Placental pericyte (primary cell): ENCODE data around the gene C16orf92. TPM values are rescaled to one million over a fixed set of nuclear protein-coding genes. Genes with fewer than 3 reads are reported as not detected.

Experiments
- total RNA-seq: library from RNA; depleted of rRNA; stranded (reverse); fragments of >200 nt; gene quantifications from 2 replicates; pipeline ENCODE4 v1.2.3, GENCODE V29; 2012

Gene C16orf92, protein sequence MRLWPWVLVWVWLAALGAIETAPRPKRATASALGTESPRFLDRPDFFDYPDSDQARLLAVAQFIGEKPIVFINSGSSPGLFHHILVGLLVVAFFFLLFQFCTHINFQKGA
- not detected in 2 replicates for total RNA-seq

GRCh38 chr16:30022887-30023286, at the start of gene C16orf92:
C16orf92 (plus strand) TSS chr16:30023198; CDS start chr16:30023341, 143 bp downstream.

DNA sequence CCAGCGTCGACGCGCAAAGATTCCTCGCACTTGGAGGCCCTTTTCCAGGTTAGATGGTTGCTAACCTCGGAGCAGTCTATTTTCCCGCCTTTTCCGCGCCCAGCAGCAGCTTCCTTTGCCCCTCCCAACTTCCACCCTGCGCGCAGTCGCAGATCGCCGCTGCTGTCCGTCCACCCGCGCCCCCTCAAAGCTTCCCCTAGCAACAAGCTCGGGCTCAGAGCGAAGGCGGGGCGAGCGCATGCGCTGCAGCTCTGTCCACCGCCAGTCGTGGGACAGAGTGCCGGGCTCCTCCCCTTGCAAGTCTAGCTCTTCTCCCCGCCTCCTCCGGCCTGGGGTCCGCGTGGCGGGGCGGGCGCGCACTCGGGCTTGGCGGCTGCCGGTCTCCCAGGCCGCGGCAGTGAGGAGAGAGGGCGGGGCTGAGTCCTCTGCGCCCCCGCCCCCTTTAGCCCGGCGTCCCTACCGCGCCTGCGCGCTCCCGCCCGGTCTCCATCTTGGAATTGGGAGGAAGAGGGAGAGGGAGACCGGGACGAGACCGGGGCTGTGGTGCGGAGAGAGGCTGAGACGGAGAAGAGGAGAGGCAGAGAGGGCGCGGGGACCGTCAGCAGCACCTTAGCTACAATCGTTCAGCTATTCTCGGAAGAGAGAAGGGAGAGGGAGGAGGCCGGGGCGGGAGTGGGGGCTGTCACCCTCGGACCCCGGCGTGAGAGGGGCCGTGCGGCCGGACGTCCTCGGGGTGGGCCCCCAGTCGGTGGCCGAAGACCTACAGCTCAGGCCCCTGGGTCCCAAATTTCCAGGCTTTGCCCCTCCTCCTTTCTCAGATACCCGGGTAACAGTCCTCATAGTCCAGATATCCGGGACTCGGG, 49.4 kb upstream of the C16orf92 start, which contains the start of gene TAOK2:
Gene TAOK2, plus strand, starts transcription at position 485 of the 863 bp plus-strand sequence. CDS start 3,905 bp downstream, outside the sequence.

DNA sequence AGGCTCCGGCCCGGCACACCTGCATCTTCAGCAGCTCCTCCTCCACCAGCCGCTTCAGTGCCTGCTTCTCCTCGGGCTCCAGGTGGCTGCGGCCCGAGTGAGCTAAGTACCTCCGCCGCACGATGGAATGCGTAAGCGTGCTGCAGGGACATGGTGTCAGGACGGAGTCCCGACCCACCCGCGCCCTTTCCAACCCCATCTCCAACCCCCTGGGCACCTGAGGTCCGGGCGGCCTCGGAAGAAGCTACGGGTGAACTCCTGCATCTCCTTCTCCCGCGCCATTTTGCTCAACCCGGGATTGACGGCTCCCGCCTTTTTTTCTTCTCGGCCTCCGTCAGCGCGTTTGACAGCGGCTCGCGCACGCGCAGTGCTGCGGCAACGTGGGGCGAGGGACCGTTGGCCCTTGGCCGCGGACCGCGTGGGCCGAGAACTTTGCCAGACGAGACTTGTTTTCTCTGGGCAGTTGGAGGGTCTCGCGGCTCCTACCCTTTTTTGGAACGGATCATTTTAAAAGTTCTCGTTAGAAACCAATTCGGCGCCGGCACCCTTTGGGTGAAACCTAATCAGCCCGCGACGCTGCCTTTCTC, 27.6 kb upstream of the C16orf92 start, which contains the start of gene HIRIP3:
Gene HIRIP3, minus strand, starts transcription at position 294 of the 587 bp plus-strand sequence. Its CDS starts 12 bp downstream, at position 282.

DNA sequence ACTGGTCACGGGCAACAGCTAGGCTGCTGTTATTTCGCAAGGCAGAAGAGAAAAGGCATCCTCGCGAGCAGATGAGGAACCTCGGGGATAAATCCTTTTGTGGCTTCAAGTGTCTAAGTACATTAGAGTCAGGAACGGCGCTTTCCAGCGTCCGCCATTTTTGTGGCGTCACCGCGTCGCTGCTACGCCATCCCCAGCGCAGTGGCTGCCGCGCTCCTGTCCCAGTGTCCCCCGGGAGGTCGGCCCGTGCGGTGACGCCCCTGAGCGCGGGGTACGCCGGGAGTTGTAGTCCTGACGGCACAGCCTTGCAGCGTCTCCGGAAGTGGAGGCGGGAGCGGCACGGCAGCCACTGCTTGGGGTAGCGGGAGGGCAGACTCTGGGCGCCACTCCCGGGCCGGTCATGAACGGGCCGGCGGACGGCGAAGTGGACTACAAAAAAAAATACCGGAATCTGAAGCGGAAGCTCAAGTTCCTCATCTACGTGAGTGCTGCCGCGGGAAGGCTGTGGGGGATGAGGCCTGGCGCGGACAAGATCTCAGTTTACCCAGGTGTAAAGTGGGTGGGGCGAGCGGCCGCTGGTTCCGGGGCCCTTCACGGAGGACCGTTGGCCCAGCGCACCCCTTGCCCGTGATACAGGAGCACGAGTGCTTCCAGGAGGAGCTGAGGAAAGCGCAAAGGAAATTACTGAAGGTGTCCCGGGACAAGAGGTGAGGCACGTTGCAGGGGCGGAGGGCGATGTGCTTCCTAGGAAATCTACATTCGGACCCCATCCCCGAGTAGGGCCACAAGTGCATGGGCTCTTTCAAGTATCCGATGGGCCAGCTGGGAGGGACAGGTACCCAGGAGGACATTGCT, 26.9 kb upstream of the C16orf92 start, which contains the start of gene INO80E:
Gene INO80E, plus strand, starts transcription at position 331 of the 855 bp plus-strand sequence. Its CDS starts 70 bp downstream, at position 401.

DNA sequence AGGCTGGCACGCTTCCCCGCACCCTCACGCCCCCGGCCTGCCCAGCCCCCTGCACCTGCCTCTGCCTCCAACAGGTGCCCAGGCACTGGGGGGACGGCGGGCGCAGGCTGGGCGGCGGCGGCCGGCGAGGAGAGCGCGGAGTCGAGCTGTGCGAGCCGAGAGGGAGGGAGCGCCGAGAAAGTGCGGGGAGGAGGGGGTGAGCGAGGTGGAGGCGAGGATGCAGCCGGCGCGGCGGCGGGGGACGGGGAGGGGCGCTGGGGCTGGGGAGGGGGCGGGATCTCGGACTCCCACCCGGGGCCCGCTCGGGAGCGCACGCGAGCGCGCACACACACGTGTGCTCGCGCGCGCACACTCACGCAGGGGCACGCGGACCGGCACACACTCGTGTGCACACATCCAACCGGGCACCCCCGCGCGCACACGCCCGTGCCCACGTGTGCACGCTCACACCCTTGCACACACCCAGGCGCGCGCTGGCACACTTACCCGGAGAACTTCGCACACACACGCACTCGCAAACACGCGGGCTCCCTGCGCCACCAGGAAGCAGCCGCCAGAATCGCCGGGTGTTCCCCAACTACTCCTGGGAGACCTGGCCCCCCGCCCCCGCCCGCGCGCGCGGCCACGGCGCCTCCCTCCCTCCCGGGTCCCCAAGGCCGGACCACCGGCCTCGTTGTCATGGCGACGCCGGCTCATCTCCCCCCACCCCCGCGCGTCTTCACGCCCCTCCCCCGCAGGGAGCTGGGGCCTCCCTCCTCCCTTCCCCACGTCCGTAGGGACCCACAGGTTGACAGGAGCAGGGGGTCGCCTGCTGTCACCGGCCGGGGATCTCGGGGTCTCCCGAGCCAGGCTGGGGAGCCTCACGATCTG, 11.9 kb upstream of the C16orf92 start, which contains the start of gene DOC2A:
Gene DOC2A, minus strand, starts transcription at position 184 of the 870 bp plus-strand sequence. CDS start 805 bp downstream, outside the sequence.

GRCh38 chr16:30030841-30031413, 7.9 kb downstream of the C16orf92 start, which contains the start of gene TLCD3B:
TLCD3B (minus strand) TSS chr16:30031271; CDS start chr16:30030527, 744 bp downstream.

DNA sequence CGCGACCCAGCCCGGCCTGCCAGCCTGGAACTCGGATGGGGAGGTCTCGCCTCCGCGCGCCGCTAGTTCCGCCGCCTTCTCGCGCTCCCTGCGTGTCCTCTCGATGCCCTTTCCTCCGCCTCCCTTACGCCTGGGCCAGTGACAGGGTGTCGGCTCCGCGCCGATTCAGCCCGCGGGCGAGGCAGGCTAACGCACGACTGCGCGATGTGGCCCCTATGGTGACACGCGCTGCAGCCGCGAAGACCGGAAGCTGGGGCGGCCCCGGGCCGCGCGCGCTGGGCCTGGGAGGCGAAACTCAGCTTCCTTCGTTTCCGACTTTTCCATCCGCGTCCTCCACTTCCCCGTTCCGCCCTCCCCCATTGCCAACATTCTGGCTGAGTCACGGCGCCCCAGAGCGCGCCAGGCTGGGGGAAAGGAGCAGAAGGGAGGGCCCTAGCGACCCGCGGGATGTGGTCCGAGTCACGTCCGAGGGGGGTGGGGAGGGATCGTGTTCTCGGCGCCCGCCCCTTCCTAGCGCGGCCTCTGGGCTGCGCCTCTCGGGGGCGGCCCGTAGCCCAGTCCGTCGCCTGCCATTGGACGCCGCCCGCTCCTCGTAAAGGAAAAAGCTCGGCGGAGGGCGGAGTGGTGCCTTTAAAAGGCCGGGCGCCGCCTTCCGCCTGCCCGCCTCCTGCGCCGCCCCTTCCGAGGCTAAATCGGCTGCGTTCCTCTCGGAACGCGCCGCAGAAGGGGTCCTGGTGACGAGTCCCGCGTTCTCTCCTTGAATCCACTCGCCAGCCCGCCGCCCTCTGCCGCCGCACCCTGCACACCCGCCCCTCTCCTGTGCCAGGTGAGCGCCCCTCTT, 42.3 kb downstream of the C16orf92 start, which contains the start of gene ALDOA:
Gene ALDOA, plus strand, starts transcription at position 659 of the 841 bp plus-strand sequence. CDS start 1,138 bp downstream, outside the sequence.

Other genes with a start within 250 kb of the C16orf92 start
- not detected in 2 replicates for gene ZG16, start 244.9 kb upstream of the C16orf92 start, total RNA-seq
- gene KIF22, start 232.4 kb upstream of the C16orf92 start, total RNA-seq, result 4.6 and 94.6 TPM in 2 replicates
- gene MAZ, start 216.7 kb upstream of the C16orf92 start, total RNA-seq, result 176 and 280 TPM in 2 replicates
- 0.44 and 3.6 TPM in 2 replicates for gene PRRT2, start 211.0 kb upstream of the C16orf92 start, total RNA-seq
- gene PAGR1, start 207.0 kb upstream of the C16orf92 start, total RNA-seq, result 24.1 and 33.4 TPM in 2 replicates
- 159 and 453 TPM in 2 replicates for gene MVP, start 202.7 kb upstream of the C16orf92 start, total RNA-seq
- gene CDIPT, start 160.0 kb upstream of the C16orf92 start, total RNA-seq, result 89.6 and 117 TPM in 2 replicates
- gene SEZ6L2, start 123.6 kb upstream of the C16orf92 start, total RNA-seq, result 7.3 and 17.7 TPM in 2 replicates
- gene ASPHD1, start 122.7 kb upstream of the C16orf92 start, total RNA-seq, result 2.3 and 9.2 TPM in 2 replicates
- gene KCTD13, start 97.0 kb upstream of the C16orf92 start, total RNA-seq, result 13.1 and 20.5 TPM in 2 replicates
- gene TMEM219, start 61.1 kb upstream of the C16orf92 start, total RNA-seq, result 61.1 and 83.6 TPM in 2 replicates
- 47.7 and 86.2 TPM in 2 replicates for gene TAOK2, start 49.3 kb upstream of the C16orf92 start, total RNA-seq
- 6.8 and 12.6 TPM in 2 replicates for gene HIRIP3, start 27.6 kb upstream of the C16orf92 start, total RNA-seq
- gene INO80E, start 27.0 kb upstream of the C16orf92 start, total RNA-seq, result 26.7 and 54.7 TPM in 2 replicates
- 0.14 TPM in 1 of 2 replicates, not detected in the other for gene DOC2A, start 12.2 kb upstream of the C16orf92 start, total RNA-seq
- gene TLCD3B, start 8.1 kb downstream of the C16orf92 start, total RNA-seq, result 0.43 TPM in 1 of 2 replicates, not detected in the other
- 891 and 1,194 TPM in 2 replicates for gene ALDOA, start 42.6 kb downstream of the C16orf92 start, total RNA-seq
- 265 and 320 TPM in 2 replicates for gene PPP4C, start 52.8 kb downstream of the C16orf92 start, total RNA-seq
- gene TBX6, start 68.7 kb downstream of the C16orf92 start, total RNA-seq, result 0.14 TPM in 1 of 2 replicates, not detected in the other
- gene YPEL3, start 73.0 kb downstream of the C16orf92 start, total RNA-seq, result 6.3 and 20.6 TPM in 2 replicates
- 0.66 and 1.7 TPM in 2 replicates for gene GDPD3, start 90.3 kb downstream of the C16orf92 start, total RNA-seq
- 39.7 and 43.8 TPM in 2 replicates for gene MAPK3, start 100.0 kb downstream of the C16orf92 start, total RNA-seq
- 2.0 and 3.3 TPM in 2 replicates for gene CORO1A, start 160.4 kb downstream of the C16orf92 start, total RNA-seq
- gene BOLA2B, start 170.5 kb downstream of the C16orf92 start, total RNA-seq, result 111 and 157 TPM in 2 replicates
- gene SLX1A, start 170.7 kb downstream of the C16orf92 start, total RNA-seq, result 36.4 and 42.2 TPM in 2 replicates
- gene SULT1A3, start 176.1 kb downstream of the C16orf92 start, total RNA-seq, result 2.8 and 4.9 TPM in 2 replicates
- gene NPIPB13, start 225.3 kb downstream of the C16orf92 start, total RNA-seq, result 0.29 and 1.1 TPM in 2 replicates